WTC11 (cell line): ENCODE measurements around the gene FAM199X.

Source experiments
- ATF1 ChIP-seq: sonication (generic); formaldehyde crosslinking; IDR thresholded peaks from 2 replicates; pipeline ENCODE4 v1.8.1; 2023; ENCODE audit warnings: mild to moderate bottlenecking, moderate library complexity, missing genetic modification reagents
- ETV6 ChIP-seq: sonication (generic); formaldehyde crosslinking; IDR thresholded peaks from 2 replicates; pipeline ENCODE4 v1.8.1; 2022; ENCODE audit warnings: mild to moderate bottlenecking, missing genetic modification reagents
- JUN ChIP-seq: sonication (generic); formaldehyde crosslinking; IDR thresholded peaks from 2 replicates; pipeline ENCODE4 v1.8.0; 2023; ENCODE audit warnings: mild to moderate bottlenecking, missing genetic modification reagents
- NFE2L1 ChIP-seq: sonication (generic); formaldehyde crosslinking; IDR thresholded peaks from 2 replicates; pipeline ENCODE4 v1.8.1; 2023; ENCODE audit warnings: missing genetic modification reagents
- NR3C1 ChIP-seq: sonication (generic); formaldehyde crosslinking; conservative IDR thresholded peaks from 2 replicates; pipeline ENCODE4 v1.8.1; 2023; ENCODE audit warnings: low read depth, mild to moderate bottlenecking, missing genetic modification reagents
- TF ChIP-seq, protein P1 (sequence below): fragments of 200-600 bp; IDR thresholded peaks from 2 replicates; pipeline ENCODE4 v1.8.0; 2022; ENCODE audit warnings: antibody characterized with exemption
- TF ChIP-seq, protein P2 (sequence below): sonication (generic); formaldehyde crosslinking; IDR thresholded peaks from 2 replicates; pipeline ENCODE4 v1.8.1; 2022; ENCODE audit warnings: low read depth, mild to moderate bottlenecking, moderate library complexity, missing genetic modification reagents, borderline replicate concordance
- TF ChIP-seq, protein P3 (sequence below): sonication (generic); formaldehyde crosslinking; IDR thresholded peaks from 2 replicates; pipeline ENCODE4 v1.8.1; 2022; ENCODE audit warnings: missing genetic modification reagents, borderline replicate concordance
- TF ChIP-seq, protein P4 (sequence below): sonication (generic); formaldehyde crosslinking; IDR thresholded peaks from 2 replicates; pipeline ENCODE4 v1.8.0; 2022; ENCODE audit warnings: mild to moderate bottlenecking, missing genetic modification reagents
- TF ChIP-seq, protein P5 (sequence below): sonication (generic); formaldehyde crosslinking; IDR thresholded peaks from 2 replicates; pipeline ENCODE4 v1.8.1; 2022; ENCODE audit warnings: low read depth, missing genetic modification reagents, borderline replicate concordance

DNA sequence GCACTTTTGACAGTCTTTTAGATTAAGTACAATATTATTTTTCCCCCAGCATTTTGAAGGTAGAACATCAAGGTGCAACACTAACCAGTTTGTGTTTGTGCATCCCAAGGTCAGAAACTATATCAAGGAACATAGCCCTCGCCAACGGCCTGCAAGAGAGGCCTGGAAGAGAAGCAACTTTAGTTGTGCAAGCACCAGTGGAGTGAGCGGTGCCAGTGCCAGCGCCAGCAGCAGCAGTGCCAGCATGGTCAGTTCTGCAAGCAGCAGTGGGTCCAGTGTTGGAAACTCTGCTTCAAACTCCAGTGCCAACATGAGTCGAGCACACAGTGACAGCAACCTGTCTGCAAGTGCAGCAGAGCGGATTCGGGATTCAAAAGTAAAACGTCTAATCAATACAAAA, 21.7 kb downstream of the FAM199X start:
- TF ChIP-seq, protein P1, sequence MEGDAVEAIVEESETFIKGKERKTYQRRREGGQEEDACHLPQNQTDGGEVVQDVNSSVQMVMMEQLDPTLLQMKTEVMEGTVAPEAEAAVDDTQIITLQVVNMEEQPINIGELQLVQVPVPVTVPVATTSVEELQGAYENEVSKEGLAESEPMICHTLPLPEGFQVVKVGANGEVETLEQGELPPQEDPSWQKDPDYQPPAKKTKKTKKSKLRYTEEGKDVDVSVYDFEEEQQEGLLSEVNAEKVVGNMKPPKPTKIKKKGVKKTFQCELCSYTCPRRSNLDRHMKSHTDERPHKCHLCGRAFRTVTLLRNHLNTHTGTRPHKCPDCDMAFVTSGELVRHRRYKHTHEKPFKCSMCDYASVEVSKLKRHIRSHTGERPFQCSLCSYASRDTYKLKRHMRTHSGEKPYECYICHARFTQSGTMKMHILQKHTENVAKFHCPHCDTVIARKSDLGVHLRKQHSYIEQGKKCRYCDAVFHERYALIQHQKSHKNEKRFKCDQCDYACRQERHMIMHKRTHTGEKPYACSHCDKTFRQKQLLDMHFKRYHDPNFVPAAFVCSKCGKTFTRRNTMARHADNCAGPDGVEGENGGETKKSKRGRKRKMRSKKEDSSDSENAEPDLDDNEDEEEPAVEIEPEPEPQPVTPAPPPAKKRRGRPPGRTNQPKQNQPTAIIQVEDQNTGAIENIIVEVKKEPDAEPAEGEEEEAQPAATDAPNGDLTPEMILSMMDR, result no peak
- TF ChIP-seq, protein P2, sequence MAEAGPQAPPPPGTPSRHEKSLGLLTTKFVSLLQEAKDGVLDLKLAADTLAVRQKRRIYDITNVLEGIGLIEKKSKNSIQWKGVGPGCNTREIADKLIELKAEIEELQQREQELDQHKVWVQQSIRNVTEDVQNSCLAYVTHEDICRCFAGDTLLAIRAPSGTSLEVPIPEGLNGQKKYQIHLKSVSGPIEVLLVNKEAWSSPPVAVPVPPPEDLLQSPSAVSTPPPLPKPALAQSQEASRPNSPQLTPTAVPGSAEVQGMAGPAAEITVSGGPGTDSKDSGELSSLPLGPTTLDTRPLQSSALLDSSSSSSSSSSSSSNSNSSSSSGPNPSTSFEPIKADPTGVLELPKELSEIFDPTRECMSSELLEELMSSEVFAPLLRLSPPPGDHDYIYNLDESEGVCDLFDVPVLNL (CRISPR knock-in tag), result no peak
- TF ChIP-seq, protein P3, sequence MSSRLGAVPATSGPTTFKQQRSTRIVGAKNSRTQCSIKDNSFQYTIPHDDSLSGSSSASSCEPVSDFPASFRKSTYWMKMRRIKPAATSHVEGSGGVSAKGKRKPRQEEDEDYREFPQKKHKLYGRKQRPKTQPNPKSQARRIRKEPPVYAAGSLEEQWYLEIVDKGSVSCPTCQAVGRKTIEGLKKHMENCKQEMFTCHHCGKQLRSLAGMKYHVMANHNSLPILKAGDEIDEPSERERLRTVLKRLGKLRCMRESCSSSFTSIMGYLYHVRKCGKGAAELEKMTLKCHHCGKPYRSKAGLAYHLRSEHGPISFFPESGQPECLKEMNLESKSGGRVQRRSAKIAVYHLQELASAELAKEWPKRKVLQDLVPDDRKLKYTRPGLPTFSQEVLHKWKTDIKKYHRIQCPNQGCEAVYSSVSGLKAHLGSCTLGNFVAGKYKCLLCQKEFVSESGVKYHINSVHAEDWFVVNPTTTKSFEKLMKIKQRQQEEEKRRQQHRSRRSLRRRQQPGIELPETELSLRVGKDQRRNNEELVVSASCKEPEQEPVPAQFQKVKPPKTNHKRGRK (CRISPR knock-in tag), result no peak
- TF ChIP-seq NFE2L1 (CRISPR knock-in tag) (no peak), ATF1 (CRISPR knock-in tag) (no peak), JUN (CRISPR knock-in tag) (no peak), NR3C1 (CRISPR knock-in tag) (no peak), ETV6 (CRISPR knock-in tag) (no peak)
- TF ChIP-seq, protein P4, sequence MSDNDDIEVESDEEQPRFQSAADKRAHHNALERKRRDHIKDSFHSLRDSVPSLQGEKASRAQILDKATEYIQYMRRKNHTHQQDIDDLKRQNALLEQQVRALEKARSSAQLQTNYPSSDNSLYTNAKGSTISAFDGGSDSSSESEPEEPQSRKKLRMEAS (CRISPR knock-in tag), result no peak
- TF ChIP-seq, protein P5, sequence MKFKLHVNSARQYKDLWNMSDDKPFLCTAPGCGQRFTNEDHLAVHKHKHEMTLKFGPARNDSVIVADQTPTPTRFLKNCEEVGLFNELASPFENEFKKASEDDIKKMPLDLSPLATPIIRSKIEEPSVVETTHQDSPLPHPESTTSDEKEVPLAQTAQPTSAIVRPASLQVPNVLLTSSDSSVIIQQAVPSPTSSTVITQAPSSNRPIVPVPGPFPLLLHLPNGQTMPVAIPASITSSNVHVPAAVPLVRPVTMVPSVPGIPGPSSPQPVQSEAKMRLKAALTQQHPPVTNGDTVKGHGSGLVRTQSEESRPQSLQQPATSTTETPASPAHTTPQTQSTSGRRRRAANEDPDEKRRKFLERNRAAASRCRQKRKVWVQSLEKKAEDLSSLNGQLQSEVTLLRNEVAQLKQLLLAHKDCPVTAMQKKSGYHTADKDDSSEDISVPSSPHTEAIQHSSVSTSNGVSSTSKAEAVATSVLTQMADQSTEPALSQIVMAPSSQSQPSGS (CRISPR knock-in tag), result no peak
